ENCODE data around the gene QPRT.

- TF ChIP-seq CTCF (IDR thresholded peaks at IDR 0.05; ENCODE audit: borderline replicate concordance, extremely low read depth, low read length, poor library complexity, severe bottlenecking) (no peak), EZH2 (IDR thresholded peaks at IDR 0.05; ENCODE audit: borderline replicate concordance, low read depth, low read length, severe bottlenecking) (no peak)
These were observed 23.3 kb downstream of the QPRT start for GRCh38 chr16:29702269-29702668.

All from DND-41 (cell line).